Measurements from ENCODE around the gene CHGA.

CHGA gene

GRCh38 chr14:92962031-92962830 is 39.3 kb downstream of the CHGA start:
- DNase-seq = no peak

- no peak for DNase-seq
Measured at GRCh38 chr14:92962831-92963095, 39.8 kb downstream of the CHGA start.

- no peak for DNase-seq
Measured at GRCh38 chr14:92963301-92964123, 40.6 kb downstream of the CHGA start.

GRCh38 chr14:92964124-92965109 is 41.5 kb downstream of the CHGA start:
- no peak for DNase-seq

- no peak for DNase-seq
Measured at GRCh38 chr14:92965281-92965680, 42.3 kb downstream of the CHGA start.

- no peak for DNase-seq
Measured at GRCh38 chr14:92967346-92967926, 44.5 kb downstream of the CHGA start.

GRCh38 chr14:92968291-92969020 is 45.5 kb downstream of the CHGA start:
- no peak for DNase-seq

- no peak for DNase-seq
Measured at GRCh38 chr14:92969430-92969829, 46.5 kb downstream of the CHGA start.

- DNase-seq = no peak
Measured at GRCh38 chr14:92969871-92970270, 46.9 kb downstream of the CHGA start.

- no peak for DNase-seq
Measured at GRCh38 chr14:92970271-92970670, 47.3 kb downstream of the CHGA start.

- no peak for DNase-seq
Measured at GRCh38 chr14:92971601-92972180, 48.7 kb downstream of the CHGA start.

- DNase-seq = no peak
Measured at GRCh38 chr14:92973261-92973797, 50.4 kb downstream of the CHGA start.

- no peak for DNase-seq
Measured at GRCh38 chr14:92973798-92974372, 50.9 kb downstream of the CHGA start.

GRCh38 chr14:92974541-92975345 is 51.8 kb downstream of the CHGA start:
- DNase-seq = no peak

- no peak for DNase-seq
Measured at GRCh38 chr14:92976268-92976667, 53.3 kb downstream of the CHGA start.

- DNase-seq = no peak
Measured at GRCh38 chr14:92978229-92979021, 55.5 kb downstream of the CHGA start.

- DNase-seq = no peak
Measured at GRCh38 chr14:92980866-92981265, 57.9 kb downstream of the CHGA start.

- no peak for DNase-seq
Measured at GRCh38 chr14:92981726-92982125, 58.8 kb downstream of the CHGA start.

GRCh38 chr14:92982956-92983355 is 60.0 kb downstream of the CHGA start:
- DNase-seq = no peak

Data from CD4-positive, alpha-beta T cell treated with Interleukin-6 for 4 hours (primary cell).